IgD-negative memory B cell (primary cell): Measurements from ENCODE around the gene DPP10. TPM values are rescaled to one million over a fixed set of nuclear protein-coding genes. Genes with fewer than 3 reads are reported as not detected.

Source experiments
- H3K27ac Mint-ChIP-seq, 3 donors: one replicate each; pipeline ENCODE4 v1.8.0; 2020 to 2022; ENCODE audit warnings: mild to moderate bottlenecking in 3 of 3, mixed read lengths in 3 of 3, moderate library complexity in 1 of 3
- H3K27me3 Mint-ChIP-seq: one replicate; pipeline ENCODE4 v1.8.0; 2021; ENCODE audit warnings: mixed read lengths
- H3K36me3 Mint-ChIP-seq: one replicate; pipeline ENCODE4 v1.8.0; 2020; ENCODE audit warnings: mild to moderate bottlenecking, mixed read lengths
- H3K4me1 Mint-ChIP-seq, 3 donors: one replicate each; pipeline ENCODE4 v1.8.0; 2020 to 2022; ENCODE audit warnings: mixed read lengths in 3 of 3, mild to moderate bottlenecking in 1 of 3
- H3K4me3 Mint-ChIP-seq, 4 donors: one replicate each; pipeline ENCODE4 v1.8.0; 2020 to 2022; ENCODE audit warnings: mild to moderate bottlenecking in 4 of 4, mixed read lengths in 4 of 4, moderate library complexity in 3 of 4
- H3K9me3 Mint-ChIP-seq, 3 donors: one replicate each; pipeline ENCODE4 v1.8.0; 2020 to 2021; ENCODE audit warnings: mixed read lengths in 3 of 3, mild to moderate bottlenecking in 1 of 3
- polyA plus RNA-seq: library from polyadenylated mRNA; unstranded; fragments of 300-500 nt; fragmentation: Illumina TruSeq; gene quantifications from one replicate; pipeline ENCODE4 v1.2.3, GENCODE V29; 2021

DPP10 gene
- polyA plus RNA-seq, 1 donor from 2014 or later = not detected

GRCh38 chr2:115606350-115606749 lies 1163.9 kb downstream of the DPP10 start:
- peaks cover 0 to 11% (median 4%) of the 10 kb centered on the region in 3 donors for H3K9me3 Mint-ChIP-seq
- no peaks in the 10 kb centered on the region for H3K4me1 Mint-ChIP-seq
- H3K4me3 Mint-ChIP-seq = no peak overlapping the region
- H3K36me3 Mint-ChIP-seq = peaks cover 2% of the 10 kb centered on the region
- no peaks in the 10 kb centered on the region for H3K27me3 Mint-ChIP-seq
- no peak overlapping the region for H3K27ac Mint-ChIP-seq

- no peak overlapping the region for H3K4me3 Mint-ChIP-seq
- H3K27ac Mint-ChIP-seq = no peak overlapping the region
- peaks cover 0 to 11% (median 3%) of the 10 kb centered on the region in 3 donors for H3K9me3 Mint-ChIP-seq
- H3K27me3 Mint-ChIP-seq = no peaks in the 10 kb centered on the region
- no peaks in the 10 kb centered on the region for H3K4me1 Mint-ChIP-seq
- H3K36me3 Mint-ChIP-seq = peaks cover 5% of the 10 kb centered on the region
Observed at GRCh38 chr2:115609978-115610377, 1167.5 kb downstream of the DPP10 start.

GRCh38 chr2:115610888-115611287 lies 1168.4 kb downstream of the DPP10 start:
- Mint-ChIP-seq H3K4me3 (no peak overlapping the region), H3K9me3 (peaks cover 0 to 11% (median 2%) of the 10 kb centered on the region in 3 donors), H3K36me3 (peaks cover 5% of the 10 kb centered on the region), H3K27me3 (no peaks in the 10 kb centered on the region), H3K27ac (no peak overlapping the region), H3K4me1 (no peaks in the 10 kb centered on the region)

- Mint-ChIP-seq H3K36me3 (no peaks in the 10 kb centered on the region), H3K27ac (no peak overlapping the region), H3K9me3 (peaks cover 0 to 7% (median 2%) of the 10 kb centered on the region in 3 donors), H3K4me1 (no peaks in the 10 kb centered on the region), H3K4me3 (no peak overlapping the region), H3K27me3 (no peaks in the 10 kb centered on the region)
Observed at GRCh38 chr2:115624332-115624731, 1181.9 kb downstream of the DPP10 start.

- no peak overlapping the region for H3K27ac Mint-ChIP-seq
- H3K27me3 Mint-ChIP-seq = no peaks in the 10 kb centered on the region
- no peaks in the 10 kb centered on the region for H3K4me1 Mint-ChIP-seq
- H3K36me3 Mint-ChIP-seq = no peaks in the 10 kb centered on the region
- H3K9me3 Mint-ChIP-seq = peaks cover 8 to 24% (median 8%) of the 10 kb centered on the region in 3 donors
- no peak overlapping the region for H3K4me3 Mint-ChIP-seq
Observed at GRCh38 chr2:115634578-115634977, 1192.1 kb downstream of the DPP10 start.

GRCh38 chr2:115635430-115635829 lies 1193.0 kb downstream of the DPP10 start:
- H3K36me3 Mint-ChIP-seq = no peaks in the 10 kb centered on the region
- H3K9me3 Mint-ChIP-seq = peaks cover 8 to 24% (median 8%) of the 10 kb centered on the region in 3 donors
- no peaks in the 10 kb centered on the region for H3K4me1 Mint-ChIP-seq
- H3K27me3 Mint-ChIP-seq = no peaks in the 10 kb centered on the region
- H3K4me3 Mint-ChIP-seq = no peak overlapping the region
- no peak overlapping the region for H3K27ac Mint-ChIP-seq

- no peaks in the 10 kb centered on the region for H3K4me1 Mint-ChIP-seq
- H3K9me3 Mint-ChIP-seq = peaks cover 2 to 9% (median 3%) of the 10 kb centered on the region in 3 donors
- no peaks in the 10 kb centered on the region for H3K36me3 Mint-ChIP-seq
- no peak overlapping the region for H3K4me3 Mint-ChIP-seq
- H3K27ac Mint-ChIP-seq = no peak overlapping the region
- H3K27me3 Mint-ChIP-seq = no peaks in the 10 kb centered on the region
Observed at GRCh38 chr2:115649731-115650130, 1207.3 kb downstream of the DPP10 start.

- peaks cover 2 to 9% (median 3%) of the 10 kb centered on the region in 3 donors for H3K9me3 Mint-ChIP-seq
Observed at GRCh38 chr2:115650827-115651226, 1208.4 kb downstream of the DPP10 start.

GRCh38 chr2:115652652-115653051 lies 1210.2 kb downstream of the DPP10 start:
- no peak overlapping the region for H3K27ac Mint-ChIP-seq
- H3K4me3 Mint-ChIP-seq = no peak overlapping the region
- peaks cover 0 to 9% (median 2%) of the 10 kb centered on the region in 3 donors for H3K9me3 Mint-ChIP-seq
- H3K36me3 Mint-ChIP-seq = no peaks in the 10 kb centered on the region
- H3K27me3 Mint-ChIP-seq = no peaks in the 10 kb centered on the region
- H3K4me1 Mint-ChIP-seq = no peaks in the 10 kb centered on the region

More at GRCh38 chr2:115650827-115651226, 1208.4 kb downstream of the DPP10 start:
- Mint-ChIP-seq H3K36me3 (no peaks in the 10 kb centered on the region), H3K27me3 (no peaks in the 10 kb centered on the region), H3K4me3 (no peak overlapping the region), H3K27ac (no peak overlapping the region), H3K4me1 (no peaks in the 10 kb centered on the region)

GRCh38 chr2:115654362-115654761 lies 1211.9 kb downstream of the DPP10 start:
- no peak overlapping the region for H3K27ac Mint-ChIP-seq
- H3K4me3 Mint-ChIP-seq = no peak overlapping the region
- no peaks in the 10 kb centered on the region for H3K4me1 Mint-ChIP-seq
- peaks cover 0 to 4% (median 2%) of the 10 kb centered on the region in 3 donors for H3K9me3 Mint-ChIP-seq
- H3K36me3 Mint-ChIP-seq = no peaks in the 10 kb centered on the region
- no peaks in the 10 kb centered on the region for H3K27me3 Mint-ChIP-seq

- Mint-ChIP-seq H3K4me1 (no peaks in the 10 kb centered on the region), H3K9me3 (peaks cover 3 to 18% (median 5%) of the 10 kb centered on the region in 3 donors), H3K27ac (no peak overlapping the region), H3K4me3 (no peak overlapping the region), H3K27me3 (no peaks in the 10 kb centered on the region), H3K36me3 (no peaks in the 10 kb centered on the region)
Observed at GRCh38 chr2:115678129-115678528, 1235.7 kb downstream of the DPP10 start.

- no peaks in the 10 kb centered on the region for H3K36me3 Mint-ChIP-seq
- no peaks in the 10 kb centered on the region for H3K27me3 Mint-ChIP-seq
- H3K4me3 Mint-ChIP-seq = no peak overlapping the region
- H3K4me1 Mint-ChIP-seq = no peaks in the 10 kb centered on the region
- no peak overlapping the region for H3K27ac Mint-ChIP-seq
- H3K9me3 Mint-ChIP-seq = peaks cover 2 to 8% (median 6%) of the 10 kb centered on the region in 3 donors
Observed at GRCh38 chr2:115684345-115684744, 1241.9 kb downstream of the DPP10 start.

GRCh38 chr2:115691409-115691808 lies 1249.0 kb downstream of the DPP10 start:
- H3K27ac Mint-ChIP-seq = no peak overlapping the region
- H3K27me3 Mint-ChIP-seq = no peaks in the 10 kb centered on the region
- no peaks in the 10 kb centered on the region for H3K4me1 Mint-ChIP-seq
- H3K9me3 Mint-ChIP-seq = peaks cover 0 to 11% (median 11%) of the 10 kb centered on the region in 3 donors
- H3K4me3 Mint-ChIP-seq = no peak overlapping the region
- H3K36me3 Mint-ChIP-seq = peaks cover 2% of the 10 kb centered on the region

GRCh38 chr2:115694651-115695050 lies 1252.2 kb downstream of the DPP10 start:
- no peaks in the 10 kb centered on the region for H3K27me3 Mint-ChIP-seq
- H3K4me1 Mint-ChIP-seq = no peaks in the 10 kb centered on the region
- H3K27ac Mint-ChIP-seq = no peak overlapping the region
- H3K9me3 Mint-ChIP-seq = peaks cover 1 to 11% (median 8%) of the 10 kb centered on the region in 3 donors
- peaks cover 2% of the 10 kb centered on the region for H3K36me3 Mint-ChIP-seq
- no peak overlapping the region for H3K4me3 Mint-ChIP-seq

GRCh38 chr2:115733190-115733775 lies 1290.8 kb downstream of the DPP10 start:
- no peaks in the 10 kb centered on the region for H3K4me1 Mint-ChIP-seq
- H3K27ac Mint-ChIP-seq = no peak overlapping the region
- H3K36me3 Mint-ChIP-seq = no peaks in the 10 kb centered on the region
- no peak overlapping the region for H3K4me3 Mint-ChIP-seq
- peaks cover 0 to 6% (median 2%) of the 10 kb centered on the region in 3 donors for H3K9me3 Mint-ChIP-seq
- no peaks in the 10 kb centered on the region for H3K27me3 Mint-ChIP-seq

GRCh38 chr2:115738111-115738510 lies 1295.7 kb downstream of the DPP10 start:
- H3K27me3 Mint-ChIP-seq = no peaks in the 10 kb centered on the region
- no peak overlapping the region for H3K27ac Mint-ChIP-seq
- H3K36me3 Mint-ChIP-seq = no peaks in the 10 kb centered on the region
- no peaks in the 10 kb centered on the region for H3K4me1 Mint-ChIP-seq
- H3K9me3 Mint-ChIP-seq = peaks cover 0 to 6% (median 3%) of the 10 kb centered on the region in 3 donors
- no peak overlapping the region for H3K4me3 Mint-ChIP-seq
